GM21619 (cell line): Measurements from ENCODE around the gene LPAR2.

Experiments
- ATAC-seq: cut with Tn5 transposase; IDR thresholded peaks from one replicate; pipeline ENCODE4 v1.9.1; 2021; ENCODE audit not compliant: unreplicated experiment

The LPAR2 gene

DNA sequence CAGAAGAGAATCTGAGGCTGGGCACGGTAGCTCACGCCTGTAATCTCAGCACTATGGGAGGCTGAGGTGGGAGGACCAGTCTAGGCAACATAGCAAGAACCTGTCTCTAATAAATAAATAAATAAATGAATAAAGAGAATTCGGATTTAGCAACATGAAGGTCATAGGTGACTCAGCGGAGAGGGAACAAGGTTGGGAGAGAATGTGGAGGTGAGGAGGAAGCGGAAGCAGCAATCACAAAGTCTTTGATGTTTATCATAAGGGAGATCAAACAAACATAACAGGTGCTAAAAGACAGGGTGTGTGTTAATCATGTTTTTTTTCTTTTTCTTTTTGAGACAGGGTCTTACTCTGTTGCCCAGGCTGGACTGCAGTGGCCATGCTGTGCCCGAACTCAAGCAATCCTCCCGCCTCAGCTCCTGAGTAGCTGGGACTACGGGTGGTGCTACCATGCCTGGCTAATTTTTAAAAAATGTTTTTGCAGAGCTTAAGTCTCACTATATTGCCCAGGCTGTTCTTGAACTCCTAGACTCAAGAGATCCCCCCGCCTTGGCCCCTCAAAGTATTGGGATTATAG, 25.8 kb downstream of the LPAR2 start:
- no peak for ATAC-seq

GRCh38 chr19:19600793-19601330, 27.2 kb downstream of the LPAR2 start:
- no peak for ATAC-seq

- peak; percentile 27 for ATAC-seq
Measured at GRCh38 chr19:19598728-19599451, 29.1 kb downstream of the LPAR2 start.

DNA sequence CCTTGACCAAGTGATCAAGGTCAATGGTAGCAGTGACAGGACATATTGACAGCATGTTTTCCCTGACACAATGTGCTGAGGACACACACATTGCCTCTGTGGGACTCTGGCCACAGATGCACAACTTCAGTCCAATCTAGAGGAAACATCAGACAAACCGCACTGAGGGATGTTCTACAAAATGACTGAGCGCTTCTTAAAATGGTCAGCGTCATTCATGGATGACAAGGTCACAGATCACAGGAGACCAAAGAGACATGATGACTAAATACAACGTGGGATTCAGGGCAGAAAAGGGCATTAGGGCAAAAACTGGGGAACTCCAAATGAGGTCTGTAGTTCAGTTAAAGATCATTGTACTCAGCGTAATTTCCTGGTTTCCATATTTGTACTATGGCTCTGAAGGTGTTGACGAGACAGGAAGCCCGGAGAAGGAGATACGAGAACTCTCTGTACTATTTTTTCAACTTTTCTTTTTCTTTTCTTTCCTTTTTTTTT, 30.2 kb downstream of the LPAR2 start:
- ATAC-seq: peak; percentile 67

- ATAC-seq: no peak
Measured at GRCh38 chr19:19595171-19595701, 32.8 kb downstream of the LPAR2 start.

DNA sequence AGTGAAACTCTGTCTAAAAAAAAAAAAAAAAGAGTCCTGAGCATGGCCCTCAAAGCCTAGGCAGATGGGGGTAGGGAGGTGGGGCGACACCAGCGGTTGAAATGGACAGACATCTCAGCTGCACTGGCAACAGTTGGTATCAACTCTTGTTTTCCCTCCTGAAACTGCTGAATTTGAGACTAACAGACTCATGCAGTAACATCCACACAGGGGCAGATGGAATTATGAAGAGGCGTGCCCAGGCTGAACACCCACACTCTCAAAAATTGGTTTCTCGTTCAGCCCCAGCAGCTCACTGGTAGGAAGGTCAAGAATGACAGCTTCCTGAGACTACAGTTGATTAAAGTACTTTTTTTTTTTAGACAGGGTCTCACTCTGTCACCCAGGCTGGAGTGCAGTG, 33.6 kb downstream of the LPAR2 start:
- ATAC-seq: no peak

DNA sequence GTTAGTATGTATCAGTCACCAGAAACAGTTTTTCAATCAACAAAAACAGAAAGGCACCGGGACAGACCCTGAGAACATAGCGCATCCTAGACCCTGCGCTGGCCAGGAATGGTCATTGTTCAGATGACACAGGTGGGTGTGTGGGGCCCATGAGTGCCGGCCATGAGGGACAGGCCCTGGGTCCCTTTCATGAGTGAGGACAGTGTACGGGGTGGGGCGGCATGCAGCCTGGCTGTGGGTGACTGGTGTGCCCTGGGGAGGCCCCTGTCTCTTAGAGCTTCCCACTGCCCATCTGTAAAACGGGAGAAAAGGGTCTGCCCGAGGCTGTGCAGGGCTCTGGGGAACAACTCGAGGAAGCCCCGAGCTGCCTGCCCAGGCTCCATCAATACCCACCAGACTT, 35.3 kb downstream of the LPAR2 start:
- ATAC-seq: no peak

DNA sequence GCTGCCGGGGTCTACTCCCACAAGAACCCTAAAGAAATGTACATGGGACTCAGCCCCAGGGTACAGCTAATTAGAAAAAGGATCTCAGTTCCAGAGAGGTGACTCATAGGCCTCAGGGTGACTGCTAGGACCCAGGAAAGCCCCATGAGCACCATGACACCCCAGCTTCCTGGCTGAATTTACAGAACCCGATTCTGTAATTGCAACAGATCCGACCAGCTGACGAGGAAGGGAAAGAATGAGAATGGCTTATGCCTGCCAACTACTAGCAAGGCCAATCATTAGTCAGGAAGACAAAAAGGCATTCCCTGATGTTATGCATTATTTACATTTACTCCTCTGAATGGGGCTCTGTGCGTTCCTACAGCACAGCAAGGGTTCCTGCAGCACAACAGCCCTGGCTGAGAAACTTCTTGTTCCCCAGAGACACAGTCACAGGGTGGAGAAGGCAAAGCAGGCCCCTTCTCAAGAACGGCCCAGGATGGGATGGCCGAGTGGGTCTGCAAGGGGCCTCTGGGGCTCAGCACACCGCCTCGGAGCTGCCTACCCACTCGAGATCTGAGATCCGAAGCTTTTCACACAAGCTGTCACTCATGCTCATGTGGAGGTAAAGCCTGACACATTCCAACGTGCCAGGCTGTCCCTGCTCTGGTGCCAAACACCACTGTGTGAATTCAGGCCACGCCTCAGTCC, 36.7 kb downstream of the LPAR2 start:
- peak; percentile 70 for ATAC-seq

GRCh38 chr19:19588546-19588945, 39.5 kb downstream of the LPAR2 start:
- ATAC-seq: no peak

DNA sequence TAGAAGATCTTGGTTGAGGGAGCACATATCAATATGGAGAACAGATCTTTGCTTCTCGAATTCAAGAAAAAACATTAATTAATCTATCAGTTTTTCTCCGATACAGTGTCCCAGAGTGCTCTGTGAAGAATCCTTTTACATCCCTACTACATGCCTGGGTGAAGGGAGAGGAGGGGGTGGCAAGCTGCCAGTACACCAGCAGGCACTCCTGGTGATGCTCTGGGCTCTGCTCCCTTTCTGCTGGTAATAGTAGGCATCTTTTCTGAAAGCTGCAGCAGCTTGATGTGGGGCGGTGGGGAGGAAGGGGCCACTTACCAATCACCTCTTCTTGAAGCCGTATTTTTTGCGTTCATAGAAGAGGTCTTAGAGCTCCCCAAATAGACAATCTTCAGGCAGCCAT, 40.2 kb downstream of the LPAR2 start:
- ATAC-seq: no peak

DNA sequence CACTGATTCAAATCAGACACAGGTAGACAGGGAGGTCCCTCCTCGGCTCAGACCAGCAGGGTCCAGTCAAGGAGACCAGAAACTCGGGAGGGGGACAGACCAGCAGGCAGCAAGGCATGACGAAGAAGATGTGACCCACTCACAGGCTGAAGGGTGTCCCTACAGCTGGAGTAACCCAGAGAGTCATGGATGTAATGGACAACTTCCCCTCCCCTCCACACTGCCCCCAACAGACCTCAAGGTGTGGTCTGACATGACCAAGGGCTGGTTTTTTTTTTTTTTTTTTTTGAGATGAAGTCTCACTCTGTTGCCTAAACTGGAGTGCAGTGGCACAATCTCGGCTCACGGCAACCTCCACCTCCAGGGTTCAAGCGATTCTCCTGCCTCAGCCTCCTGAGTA, 43.7 kb downstream of the LPAR2 start:
- ATAC-seq: no peak

DNA sequence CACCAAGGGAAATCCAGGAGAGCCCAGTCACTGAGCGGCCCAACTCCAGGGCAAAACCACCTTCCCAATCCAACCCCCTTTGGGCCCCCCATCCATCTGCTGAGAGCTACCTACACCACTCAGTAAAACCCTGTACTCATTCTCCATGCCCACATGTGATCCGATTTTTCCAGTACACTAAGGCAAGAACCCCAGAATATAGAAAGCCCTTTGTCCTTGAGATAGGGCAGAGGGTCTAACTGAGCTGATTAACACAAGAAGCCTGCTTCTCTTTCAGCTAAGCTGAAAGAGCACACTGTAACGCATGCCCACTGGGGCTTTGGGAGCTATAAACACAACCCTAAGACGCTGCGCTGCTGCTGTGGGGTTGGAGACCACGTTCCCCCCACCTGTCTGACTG, 45.5 kb downstream of the LPAR2 start:
- ATAC-seq: no peak

- ATAC-seq: no peak
Measured at GRCh38 chr19:19581391-19581790, 46.6 kb downstream of the LPAR2 start.

GRCh38 chr19:19580418-19580817, 47.6 kb downstream of the LPAR2 start:
- ATAC-seq: no peak

GRCh38 chr19:19579533-19580361, 48.3 kb downstream of the LPAR2 start:
- no peak for ATAC-seq

DNA sequence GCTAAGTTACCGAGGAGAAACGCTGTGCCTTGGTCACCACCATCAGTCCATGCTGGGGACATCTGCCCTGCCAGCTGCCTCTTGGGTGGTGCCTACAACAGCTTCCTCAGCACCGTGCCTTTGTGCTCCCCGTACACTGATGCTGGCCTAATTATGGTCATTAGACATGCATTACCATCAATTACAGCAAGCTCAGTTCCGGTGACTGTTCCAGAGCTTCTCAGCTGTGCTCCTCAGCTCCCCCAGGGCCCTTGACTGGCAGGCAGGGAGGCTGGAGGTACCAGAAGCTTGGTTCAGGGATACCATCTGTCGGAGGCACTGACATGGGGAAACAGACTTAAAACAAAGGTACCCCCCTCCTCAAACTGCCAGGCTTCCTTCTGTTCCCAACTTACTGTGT, 49.8 kb downstream of the LPAR2 start:
- ATAC-seq: no peak

DNA sequence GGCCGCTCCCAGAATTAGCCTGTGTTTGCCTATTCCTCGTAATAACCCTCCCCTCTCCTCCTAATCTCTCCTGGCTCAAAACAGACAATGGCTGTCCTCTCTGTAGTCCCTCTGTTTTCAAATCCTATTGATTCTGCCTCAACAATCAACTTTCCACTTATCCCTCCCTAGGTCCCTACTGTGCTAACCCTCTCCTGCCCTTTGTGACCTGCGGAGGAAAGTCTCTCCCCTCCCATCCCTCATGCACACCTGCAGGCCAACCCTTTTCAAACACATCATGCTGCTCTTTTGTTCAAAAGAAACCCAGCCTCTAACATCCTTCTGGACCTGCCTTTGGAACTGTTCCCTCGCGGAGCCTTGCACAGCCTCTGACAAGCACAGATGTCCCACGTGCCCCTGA, 52.6 kb downstream of the LPAR2 start:
- no peak for ATAC-seq
